Osteocyte (in vitro differentiated cells): ENCODE measurements around the gene PSMA4. TPM values are rescaled to one million over a fixed set of nuclear protein-coding genes. Genes with fewer than 3 reads are reported as not detected.
"Not testable (repeated sequence)": the region's sequence is repeated elsewhere in the genome, so short reads cannot be mapped to it uniquely, and the experiment has no call there.

ENCODE experiments used
- DNase-seq: peaks from one replicate; pipeline ENCODE4 v3.0.0; 2021; ENCODE audit warnings: mixed read lengths; ENCODE audit not compliant: unreplicated experiment; ENCODE audit errors: extremely low spot score
- H3K27ac Mint-ChIP-seq: one replicate; pipeline ENCODE4 v1.8.0; 2021; ENCODE audit warnings: mild to moderate bottlenecking, mixed read lengths; ENCODE audit not compliant: unreplicated experiment
- H3K27me3 Mint-ChIP-seq: one replicate; pipeline ENCODE4 v1.8.0; 2021; ENCODE audit warnings: mixed read lengths; ENCODE audit not compliant: unreplicated experiment
- H3K36me3 Mint-ChIP-seq: one replicate; pipeline ENCODE4 v1.8.0; 2021; ENCODE audit warnings: mixed read lengths; ENCODE audit not compliant: unreplicated experiment
- H3K4me1 Mint-ChIP-seq: one replicate; pipeline ENCODE4 v1.8.0; 2021; ENCODE audit warnings: mixed read lengths; ENCODE audit not compliant: unreplicated experiment
- H3K4me3 Mint-ChIP-seq: one replicate; pipeline ENCODE4 v1.8.0; 2021; ENCODE audit warnings: mild to moderate bottlenecking, moderate library complexity, mixed read lengths; ENCODE audit not compliant: unreplicated experiment
- H3K9me3 Mint-ChIP-seq: one replicate; pipeline ENCODE4 v1.8.0; 2021; ENCODE audit warnings: mixed read lengths; ENCODE audit not compliant: unreplicated experiment
- CTCF ChIP-seq: fragments of 200-600 bp; sonication (generic); IDR thresholded peaks from 2 replicates; pipeline ENCODE4 v1.5.0; 2021; ENCODE audit warnings: antibody characterized with exemption, mild to moderate bottlenecking, moderate library complexity
- total RNA-seq: library from RNA; stranded (reverse); gene quantifications from 2 replicates; pipeline ENCODE4 v1.2.1, GENCODE V29; 2021

The PSMA4 gene
- total RNA-seq, 1 donor from 2014 or later: 183 TPM

- DNase-seq: peak; percentile 97
- Mint-ChIP-seq H3K9me3 (no peaks in the 10 kb centered on the region), H3K36me3 (peaks cover under 1% of the 10 kb centered on the region), H3K4me3 (peak within 1 kb of the TSS; percentile 84), H3K27ac (peak within 1 kb of the TSS; percentile 92), H3K4me1 (peaks cover 15% of the 10 kb centered on the region), H3K27me3 (no peaks in the 10 kb centered on the region)
- TF ChIP-seq CTCF: no peak
Observed at GRCh38 chr15:78506971-78507830, 33.0 kb upstream of the PSMA4 start, which contains the start of gene HYKK. Gene HYKK, plus strand, starts transcription at chr15:78507577. Its CDS starts 5,512 bp downstream, at chr15:78513089.

- no peak overlapping the region for H3K27ac Mint-ChIP-seq
- H3K4me1 Mint-ChIP-seq: peaks cover 15% of the 10 kb centered on the region
- H3K4me3 Mint-ChIP-seq: peak overlapping the region; percentile 84
Observed at GRCh38 chr15:78507831-78508160, 32.4 kb upstream of the PSMA4 start.

DNA sequence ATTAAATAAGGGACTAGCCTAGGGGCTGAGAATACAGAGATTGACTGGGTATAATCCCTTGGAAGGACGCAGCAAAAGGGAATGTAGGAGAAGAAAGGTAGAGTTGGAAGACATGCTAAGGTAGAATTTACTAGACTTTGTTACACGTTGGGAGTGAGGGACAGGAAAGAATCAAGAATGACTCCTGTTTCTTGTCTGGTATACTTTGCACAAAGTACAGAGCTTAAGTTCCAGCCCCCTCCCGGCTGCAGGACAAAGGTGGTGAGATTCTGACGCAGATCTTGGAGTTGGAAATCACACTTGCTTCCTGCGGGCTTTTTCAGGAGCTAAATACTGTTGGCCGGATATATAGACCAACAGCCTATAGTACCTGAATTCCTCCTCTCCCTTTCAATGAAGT, 32.0 kb upstream of the PSMA4 start:
- DNase-seq: no peak
- peaks cover 15% of the 10 kb centered on the region for H3K4me1 Mint-ChIP-seq
- H3K27me3 Mint-ChIP-seq: no peaks in the 10 kb centered on the region
- H3K9me3 Mint-ChIP-seq: no peaks in the 10 kb centered on the region
- TF ChIP-seq CTCF: no peak
- H3K27ac Mint-ChIP-seq: no peak overlapping the region
- H3K36me3 Mint-ChIP-seq: no peaks in the 10 kb centered on the region
- peak overlapping the region; percentile 84 for H3K4me3 Mint-ChIP-seq

More at GRCh38 chr15:78507831-78508160, 32.4 kb upstream of the PSMA4 start:
- H3K27me3 Mint-ChIP-seq: no peaks in the 10 kb centered on the region
- H3K9me3 Mint-ChIP-seq: no peaks in the 10 kb centered on the region
- no peaks in the 10 kb centered on the region for H3K36me3 Mint-ChIP-seq
- no peak for TF ChIP-seq CTCF
- DNase-seq: no peak

DNA sequence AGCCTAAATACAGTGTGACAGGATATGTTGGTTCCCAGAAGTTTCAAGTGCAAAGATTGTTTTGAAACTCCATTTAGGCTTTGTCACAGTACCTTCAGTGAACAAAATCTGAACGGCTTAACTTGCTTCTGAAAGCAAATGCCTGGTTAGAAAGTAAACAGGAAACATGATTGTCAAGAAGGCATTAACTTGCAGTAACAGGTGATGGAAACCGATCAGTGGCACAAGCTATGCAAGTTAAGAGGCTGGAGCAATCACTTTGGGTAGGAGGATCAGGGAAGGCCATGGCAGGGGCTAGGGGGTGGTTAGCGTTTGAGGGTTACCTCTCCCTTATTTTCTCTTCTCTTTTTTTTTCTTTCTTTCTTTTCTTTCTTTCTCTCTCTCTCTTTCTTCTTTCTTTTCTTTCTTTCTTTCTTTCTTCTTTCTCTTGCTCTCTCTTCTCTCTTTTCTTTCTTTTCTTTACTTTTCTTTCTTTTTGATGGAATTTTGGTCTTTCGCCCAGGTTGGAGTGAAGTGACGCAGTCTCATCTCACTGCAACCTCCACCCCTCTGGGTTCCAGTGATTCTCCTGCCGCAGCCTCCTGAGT, 30.4 kb upstream of the PSMA4 start:
- Mint-ChIP-seq H3K4me1 (peaks cover 15% of the 10 kb centered on the region), H3K9me3 (no peaks in the 10 kb centered on the region), H3K36me3 (no peaks in the 10 kb centered on the region), H3K4me3 (no peak overlapping the region), H3K27ac (no peak overlapping the region), H3K27me3 (no peaks in the 10 kb centered on the region)
- no peak for TF ChIP-seq CTCF
- DNase-seq: no peak

DNA sequence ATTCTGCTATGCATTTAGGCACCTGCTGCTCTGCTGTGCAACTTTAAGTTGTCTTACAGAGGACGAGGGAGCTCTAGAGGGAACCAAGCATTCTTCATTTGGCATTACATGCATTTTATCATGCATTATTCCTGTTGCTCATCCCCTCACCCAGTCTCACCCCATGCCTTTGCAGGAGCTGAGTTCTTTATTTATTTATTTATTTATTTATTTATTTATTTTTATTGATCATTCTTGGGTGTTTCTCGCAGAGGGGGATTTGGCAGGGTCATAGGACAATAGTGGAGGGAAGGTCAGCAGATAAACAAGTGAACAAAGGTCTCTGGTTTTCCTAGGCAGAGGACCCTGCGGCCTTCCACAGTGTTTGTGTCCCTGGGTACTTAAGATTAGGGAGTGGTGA, 20.2 kb upstream of the PSMA4 start:
- not testable (repeated sequence) for H3K27ac Mint-ChIP-seq, H3K9me3 Mint-ChIP-seq, DNase-seq, H3K27me3 Mint-ChIP-seq, H3K36me3 Mint-ChIP-seq, H3K4me3 Mint-ChIP-seq, H3K4me1 Mint-ChIP-seq
